OCI-LY7 (cell line): ENCODE measurements around the gene CMIP. TPM values are rescaled to one million over a fixed set of nuclear protein-coding genes. Genes with fewer than 3 reads are reported as not detected.

ENCODE experiments used
- BruUV-seq: library from RNA; stranded (reverse); fragments of 400-500 nt; replicated peaks from 2 replicates; lab custom pipeline; 2021; lab: Mats Ljungman, UMichigan
- CTCF ChIA-PET: fragments of 300-600 bp; sonication (Branson Sonifier 250); formaldehyde crosslinking; loops from one replicate; lab custom pipeline; 2022; ENCODE audit warnings: antibody characterized with exemption; ENCODE audit not compliant: unreplicated experiment; lab: Charles Lee
- POLR2A ChIA-PET: fragments of 300-600 bp; sonication (Branson Sonifier 250); formaldehyde crosslinking; loops from one replicate; lab custom pipeline; 2022; ENCODE audit warnings: antibody characterized with exemption; lab: Charles Lee
- DNase-seq: peaks from one replicate; pipeline ENCODE4 v3.0.0-alpha.2; 2015; ENCODE audit warnings: low spot score
- H2AFZ ChIP-seq: fragments of 200-600 bp; sonication (generic), shearing (Covaris generic); 2 replicates; pipeline ENCODE4 v1.6.1; 2014; ENCODE audit warnings: mild to moderate bottlenecking, antibody characterized with exemption, low read length, moderate library complexity
- H3K27ac ChIP-seq: fragments of 200-600 bp; sonication (generic); 2 replicates; pipeline ENCODE4 v1.5.1; 2014; ENCODE audit warnings: mixed run types, low read depth, mild to moderate bottlenecking, moderate library complexity, low read length, inconsistent platforms; ENCODE audit not compliant: poor library complexity, severe bottlenecking
- H3K36me3 ChIP-seq: fragments of 200-600 bp; sonication (generic); 2 replicates; pipeline ENCODE4 v1.6.1; 2014; ENCODE audit warnings: mild to moderate bottlenecking, antibody characterized with exemption, low read length, moderate library complexity, mixed read lengths; ENCODE audit not compliant: insufficient read depth
- H3K4me1 ChIP-seq: fragments of 200-600 bp; sonication (generic); 2 replicates; pipeline ENCODE4 v1.5.1; 2014; ENCODE audit warnings: mild to moderate bottlenecking, low read length; ENCODE audit not compliant: insufficient read depth, poor library complexity, severe bottlenecking
- H3K4me2 ChIP-seq: fragments of 200-600 bp; sonication (generic); 2 replicates; pipeline ENCODE4 v1.6.1; 2014; ENCODE audit warnings: mild to moderate bottlenecking, low read length
- H3K4me3 ChIP-seq: fragments of 200-600 bp; sonication (generic); 2 replicates; pipeline ENCODE4 v1.5.1; 2014; ENCODE audit warnings: mild to moderate bottlenecking, low read depth, low read length; ENCODE audit not compliant: poor library complexity, severe bottlenecking
- H3K79me2 ChIP-seq: fragments of 200-600 bp; sonication (generic); 2 replicates; pipeline ENCODE4 v1.6.1; 2016; ENCODE audit warnings: low read depth, mild to moderate bottlenecking, low read length, moderate library complexity, mixed read lengths; ENCODE audit not compliant: insufficient read depth
- H3K9me2 ChIP-seq: fragments of 200-600 bp; sonication (generic); 2 replicates; pipeline ENCODE4 v1.6.1; 2016; ENCODE audit warnings: mild to moderate bottlenecking, low read length, mixed read lengths; ENCODE audit not compliant: insufficient read depth
- H3K9me3 ChIP-seq: fragments of 200-600 bp; sonication (generic); 2 replicates; pipeline ENCODE4 v1.6.1; 2014; ENCODE audit warnings: mild to moderate bottlenecking, mixed run types, low read length, mixed read lengths
- H4K20me1 ChIP-seq: fragments of 200-600 bp; sonication (generic); 2 replicates; pipeline ENCODE4 v1.6.1; 2014; ENCODE audit warnings: mild to moderate bottlenecking, antibody characterized with exemption, low read length, moderate library complexity, mixed read lengths; ENCODE audit not compliant: insufficient read depth
- CTCF ChIP-seq: fragments of 200-600 bp; sonication (generic); conservative IDR thresholded peaks from 2 replicates; pipeline ENCODE4 v1.5.1; 2014; ENCODE audit warnings: mild to moderate bottlenecking, antibody characterized with exemption, low read length, moderate library complexity, mixed read lengths
- EZH2phosphoT487 ChIP-seq: fragments of 200-600 bp; sonication (generic); IDR thresholded peaks from 2 replicates; pipeline ENCODE4 v1.6.1; 2018; ENCODE audit warnings: low read depth, borderline replicate concordance, mild to moderate bottlenecking, mixed run types, antibody characterized with exemption, low read length, moderate library complexity, mixed read lengths
- intact Hi-C: fragments of 100-400 bp; cut with micrococcal nuclease; formaldehyde crosslinking; loops from one replicate; pipeline ENCODE4 v1.10.0; 2022; ENCODE audit not compliant: unreplicated experiment
- total RNA-seq, 2 experiments: library from RNA; depleted of rRNA in 1 of 2; stranded (reverse); fragments of >200 nt in 1 of 2; shearing (Covaris generic) in 1 of 2; gene quantifications; 2 replicates each; pipeline ENCODE4 v1.2.3, GENCODE V29; 2014 to 2022

The CMIP gene
- total RNA-seq, 2 experiments from 2014 or later, result 15.4 to 70.3 TPM

DNA sequence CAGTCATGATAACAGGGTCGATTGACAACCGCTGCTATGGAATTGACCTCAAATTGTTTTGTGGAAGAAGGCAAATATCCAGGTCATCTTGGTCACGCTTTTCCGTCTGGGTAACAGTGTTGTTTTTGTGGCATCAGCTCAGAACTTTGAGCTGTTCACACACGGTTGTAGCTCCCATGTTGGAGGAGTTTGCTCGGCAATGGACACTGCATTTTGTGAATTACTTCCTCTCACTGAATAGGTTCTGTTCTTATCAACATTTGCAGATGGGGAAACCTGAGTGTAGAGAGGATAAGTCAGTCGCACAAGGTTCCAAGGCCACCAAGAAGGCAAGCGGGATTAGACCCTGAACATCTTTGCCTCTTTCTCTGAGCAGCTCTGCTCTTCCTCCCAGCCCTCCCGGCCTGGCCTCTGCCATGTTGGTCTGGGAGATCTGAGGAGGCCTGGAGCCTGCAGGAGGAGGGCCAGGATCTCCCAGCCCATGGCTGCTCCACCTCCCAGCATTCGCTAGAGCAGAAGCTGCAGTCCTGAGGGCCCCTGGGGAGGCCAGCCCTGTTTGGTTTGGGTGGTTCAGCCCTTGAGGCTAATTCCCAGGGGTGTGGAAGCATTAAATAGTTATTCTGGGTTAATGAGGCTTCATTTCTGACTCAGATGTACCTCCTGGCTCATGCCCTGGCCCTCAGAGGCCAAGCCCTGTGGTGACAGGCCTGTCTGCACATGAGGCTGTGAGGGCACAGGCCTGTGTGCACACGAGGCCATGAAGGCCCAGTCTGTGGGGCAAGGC is 180.3 kb downstream of the CMIP start:
- Histone ChIP-seq H3K27ac (no peak overlapping the region), H4K20me1 (no peaks in the 10 kb centered on the region), H3K4me3 (no peak overlapping the region), H3K9me3 (no peaks in the 10 kb centered on the region), H3K4me1 (no peaks in the 10 kb centered on the region), H2AFZ (no peak overlapping the region), H3K9me2 (no peaks in the 10 kb centered on the region), H3K36me3 (no peaks in the 10 kb centered on the region), H3K4me2 (no peak overlapping the region), H3K79me2 (no peaks in the 10 kb centered on the region)
- TF ChIP-seq CTCF (no peak), EZH2phosphoT487 (no peak)
- ChIA-PET CTCF (no interaction called here), POLR2A (interaction anchor here (0.6 kb wide), 1 partner anchor 149 kb away, joined by 3 read pairs; no protein-coding TSS in a partner anchor)
- BruUV-seq, result no TSS peak
- no peak for DNase-seq
- intact Hi-C loops, result loop anchor here (10.0 kb wide), 1 partner anchor 260 kb away; no protein-coding TSS in a partner anchor

DNA sequence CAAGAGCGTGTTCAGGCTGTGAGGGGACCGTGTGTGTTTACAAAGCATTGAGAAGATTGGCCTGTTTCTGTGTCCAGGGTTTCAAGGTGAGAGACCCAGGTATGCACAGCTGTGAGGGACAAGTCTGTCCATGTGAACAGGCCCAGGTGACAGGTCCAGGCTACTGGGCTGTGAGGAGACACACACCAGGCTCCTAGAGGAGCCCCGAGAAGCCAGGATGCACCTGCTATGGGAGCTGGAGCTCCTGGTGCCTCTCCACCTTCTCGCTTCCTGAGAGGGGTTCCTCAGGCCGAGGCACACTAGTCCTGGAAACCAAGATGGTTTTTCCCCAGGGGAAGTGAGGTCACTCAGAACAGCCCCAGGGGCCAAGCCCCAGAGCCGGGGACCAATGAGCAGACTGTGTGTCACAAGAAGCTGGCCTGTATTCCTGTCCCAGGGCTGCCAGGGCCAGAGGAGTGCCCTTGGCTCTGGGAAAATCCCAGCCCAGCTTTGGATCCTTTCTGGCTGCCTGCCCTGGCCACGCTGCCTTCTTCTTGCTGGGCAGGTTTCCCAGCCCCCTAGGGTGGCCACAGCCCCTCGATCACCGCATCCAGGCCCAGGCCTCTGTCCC is 181.0 kb downstream of the CMIP start:
- ChIA-PET POLR2A (interaction anchor here (0.6 kb wide), 1 partner anchor 148 kb away, joined by 3 read pairs; no protein-coding TSS in a partner anchor), CTCF (no interaction called here)
- H3K4me3 ChIP-seq, result no peak overlapping the region
- no peaks in the 10 kb centered on the region for H3K79me2 ChIP-seq
- H4K20me1 ChIP-seq, result no peaks in the 10 kb centered on the region
- DNase-seq, result no peak
- TF ChIP-seq EZH2phosphoT487, result no peak
- no peak for TF ChIP-seq CTCF
- no peak overlapping the region for H2AFZ ChIP-seq
- H3K36me3 ChIP-seq, result no peaks in the 10 kb centered on the region
- H3K9me3 ChIP-seq, result no peaks in the 10 kb centered on the region
- H3K27ac ChIP-seq, result no peak overlapping the region
- no TSS peak for BruUV-seq
- intact Hi-C loops, result loop anchor here (10.0 kb wide), 1 partner anchor 259 kb away; no protein-coding TSS in a partner anchor
- H3K4me1 ChIP-seq, result no peaks in the 10 kb centered on the region
- no peaks in the 10 kb centered on the region for H3K9me2 ChIP-seq
- no peak overlapping the region for H3K4me2 ChIP-seq

- Histone ChIP-seq H3K4me3 (no peak overlapping the region), H3K36me3 (no peaks in the 10 kb centered on the region), H3K4me2 (no peak overlapping the region), H4K20me1 (no peaks in the 10 kb centered on the region), H3K79me2 (no peaks in the 10 kb centered on the region), H3K9me2 (no peaks in the 10 kb centered on the region), H3K9me3 (no peaks in the 10 kb centered on the region), H3K4me1 (no peaks in the 10 kb centered on the region), H3K27ac (no peak overlapping the region), H2AFZ (no peak overlapping the region)
- ChIA-PET CTCF (no interaction called here), POLR2A (no interaction called here)
- BruUV-seq, result no TSS peak
- intact Hi-C loops, result loop anchor here (10.0 kb wide), 1 partner anchor 259 kb away; no protein-coding TSS in a partner anchor
- TF ChIP-seq EZH2phosphoT487 (no peak), CTCF (no peak)
- DNase-seq, result no peak
These were observed 181.6 kb downstream of the CMIP start for GRCh38 chr16:81626181-81626674.
